Adrenal gland (tissue), 12 donors: ENCODE measurements around the gene MAP3K15. TPM values are rescaled to one million over a fixed set of nuclear protein-coding genes. Genes with fewer than 3 reads are reported as not detected.

Experiments
- DNase-seq, 7 donors: peaks; one replicate each; pipeline ENCODE4 v3.0.0-alpha.2; 2019 to 2020
- H3K27ac ChIP-seq, 5 donors: fragments of 200-600 bp; sonication (generic) in 4 of 5; 1 replicate in 3 of 5; 2 replicates in 2 of 5; pipeline versions ENCODE4 v1.5.1 to v1.8.0; 2016 to 2020; ENCODE audit warnings: mild to moderate bottlenecking in 1 of 5
- H3K27me3 ChIP-seq: fragments of 200-600 bp; 2 replicates; pipeline ENCODE4 v1.8.0; 2021
- H3K36me3 ChIP-seq, 2 donors: fragments of 200-600 bp; replicated peaks in 1 of 2; 1 replicate in 1 of 2; 2 replicates in 1 of 2; pipeline versions ENCODE4 v1.5.1 to v1.8.0; 2018 to 2022
- H3K4me1 ChIP-seq, 2 donors: fragments of 200-600 bp; replicated peaks in 1 of 2; 1 replicate in 1 of 2; 2 replicates in 1 of 2; pipeline versions ENCODE4 v1.5.1 to v1.8.0; 2018 to 2021
- H3K4me3 ChIP-seq, 4 donors: fragments of 200-600 bp; sonication (generic) in 3 of 4; one replicate each; pipeline ENCODE4 v1.5.1; 2016 to 2018
- H3K9me3 ChIP-seq, 3 donors: fragments of 200-600 bp; sonication (generic) in 1 of 3; replicated peaks in 1 of 3; 1 replicate in 2 of 3; 2 replicates in 1 of 3; pipeline versions ENCODE4 v1.5.1 to v1.8.0; 2016 to 2021
- CTCF ChIP-seq, 6 experiments: fragments of 450-650 bp in 4 of 6; fragments of 200-600 bp in 2 of 6; sonication (generic) in 1 of 6; IDR thresholded peaks; 1 replicate in 5 of 6; 2 replicates in 1 of 6; pipeline versions ENCODE4 v1.5.1 to v1.8.0; 2016 to 2021; ENCODE audit warnings: antibody characterized with exemption in 6 of 6, mild to moderate bottlenecking in 2 of 6, moderate library complexity in 1 of 6
- POLR2A ChIP-seq, 2 donors: fragments of 450-650 bp; IDR thresholded peaks; one replicate each; pipeline ENCODE4 v1.6.1; 2017; ENCODE audit warnings: antibody characterized with exemption in 2 of 2, mild to moderate bottlenecking in 2 of 2, moderate library complexity in 1 of 2
- WGBS, 4 donors: extraction: QIAGEN DNeasy Blood & Tissue Kit in 2 of 4; methylation state at CpG; one replicate each; pipeline versions ENCODE4 v1.1.5 to v1.1.7; 2013 to 2017; 5-methylcytosine and 5-hydroxymethylcytosine counted together
- intact Hi-C, 2 donors: fragments of 100-400 bp; cut with DNase I; formaldehyde crosslinking; loops; one replicate each; pipeline versions ENCODE4 v1.14.1 to v1.15.0; 2022 to 2023
- polyA plus RNA-seq, 3 donors: library from polyadenylated mRNA; stranded (reverse); fragments of 200-250 nt in 2 of 3; fragments of 350-450 nt in 1 of 3; fragmentation: Illumina TruSeq in 1 of 3; extraction: RNeasy Lipid Tissue Mini Kit (QIAGEN cat#74804) in 1 of 3; gene quantifications; one replicate each; pipeline ENCODE4 v1.2.3, GENCODE V29; 2013 to 2014
- total RNA-seq, 9 donors: library from RNA; depleted of rRNA in 4 of 9; stranded (reverse); fragments of >200 nt in 4 of 9; fragments of 120-200 nt in 1 of 9; fragmentation: NEBNext Ultra II Directional in 1 of 9; extraction: Animal tissue kit (Norgen Biotek cat#: 25700) in 1 of 9; gene quantifications; one replicate each; pipeline versions ENCODE4 v1.1.0 to v1.2.4, GENCODE V29; 2013 to 2023
- donor health status: healthy with polysubstance abuse.
- donor health status: Bipolar disorder and iron deficiency.
- donor health status: DM: yes; HTN: yes; CAD: no.
- donor health status: DM: no; HTN: no; CAD: no.
- donor health status: DM: no; HTN: no; CAD: no.
- donor health status: DM: yes; HTN: yes; CAD: no.

MAP3K15 gene
- total and polyA plus RNA-seq, 12 donors, result 28.9 to 92.3 (median 67.9) TPM

GRCh38 chrX:19386679-19387078 is 128.6 kb downstream of the MAP3K15 start:
- TF ChIP-seq CTCF (IDR thresholded peaks at IDR 0.05) (no peak), POLR2A (IDR thresholded peaks at IDR 0.05) (no peak)
- no peak for DNase-seq
- Histone ChIP-seq H3K4me3 (no peak overlapping the region), H3K27ac (no peak overlapping the region), H3K36me3 (no peaks in the 10 kb centered on the region), H3K9me3 (no peaks in the 10 kb centered on the region), H3K27me3 (no peaks in the 10 kb centered on the region), H3K4me1 (no peaks in the 10 kb centered on the region)
- intact Hi-C loops, result no loop called here
- 48 to 95% (median 75%) methylated on average over 3 to 4 of the region's 4 CpGs for WGBS, 4 donors

- intact Hi-C loops, result no loop called here
- no peak for TF ChIP-seq POLR2A (IDR thresholded peaks at IDR 0.05)
- peak in 5 of 6 experiments; percentile 4 to 34 (median 25) for TF ChIP-seq CTCF (IDR thresholded peaks at IDR 0.05)
- Histone ChIP-seq H3K9me3 (no peaks in the 10 kb centered on the region), H3K27ac (no peak overlapping the region), H3K27me3 (peaks cover 6% of the 10 kb centered on the region), H3K4me3 (no peak overlapping the region), H3K4me1 (no peaks in the 10 kb centered on the region), H3K36me3 (no peaks in the 10 kb centered on the region)
- DNase-seq, result peak in 3 of 7 donors; percentile 34 to 55 (median 38)
- WGBS, 4 donors, result 44 to 82% (median 53%) methylated on average over 2 to 16 of the region's 16 CpGs
Measured at GRCh38 chrX:19382555-19383145, 132.7 kb downstream of the MAP3K15 start.

GRCh38 chrX:19381326-19381725 is 134.0 kb downstream of the MAP3K15 start:
- Histone ChIP-seq H3K27me3 (peaks cover 6% of the 10 kb centered on the region), H3K4me3 (no peak overlapping the region), H3K27ac (peak overlapping the region in 1 of 5 donors; percentile 22), H3K9me3 (no peaks in the 10 kb centered on the region), H3K36me3 (no peaks in the 10 kb centered on the region), H3K4me1 (no peaks in the 10 kb centered on the region)
- TF ChIP-seq POLR2A (IDR thresholded peaks at IDR 0.05), result no peak
- TF ChIP-seq CTCF (IDR thresholded peaks at IDR 0.05), result no peak
- intact Hi-C loops, result no loop called here
- DNase-seq, result no peak
- 72 to 87% (median 82%) methylated on average over 9 of the region's 9 CpGs for WGBS, 4 donors

GRCh38 chrX:19377799-19378198 is 137.5 kb downstream of the MAP3K15 start:
- 87 to 91% (median 89%) methylated on average over 6 to 12 of the region's 12 CpGs for whole genome bisulfite sequencing, 4 donors
- Histone ChIP-seq H3K4me3 (no peak overlapping the region), H3K9me3 (no peaks in the 10 kb centered on the region), H3K4me1 (peaks cover 4 to 11% of the 10 kb centered on the region in 2 donors), H3K36me3 (no peaks in the 10 kb centered on the region), H3K27me3 (peaks cover 6% of the 10 kb centered on the region), H3K27ac (no peak overlapping the region)
- no peak for DNase-seq
- TF ChIP-seq POLR2A (IDR thresholded peaks at IDR 0.05) (no peak), CTCF (IDR thresholded peaks at IDR 0.05) (no peak)
- intact Hi-C loops, result no loop called here
